DMS114 treated with DMSO at 0.1 percent for 48 hours (cell line): ENCODE data around the gene SUPT20HL1.

Experiments
- DNase-seq: peaks from one replicate; lab custom pipeline; 2025; ENCODE audit not compliant: unreplicated experiment; lab: John Stamatoyannopoulos, UW

The SUPT20HL1 gene

GRCh38 chrX:24396236-24396930, 35.9 kb downstream of the SUPT20HL1 start:
- no peak for DNase-seq

GRCh38 chrX:24396931-24397279, 36.5 kb downstream of the SUPT20HL1 start:
- DNase-seq = no peak

GRCh38 chrX:24398766-24399165, 38.3 kb downstream of the SUPT20HL1 start:
- DNase-seq = no peak

GRCh38 chrX:24399550-24399949, 39.1 kb downstream of the SUPT20HL1 start:
- DNase-seq = no peak

- no peak for DNase-seq
Observed at GRCh38 chrX:24405959-24406358, 45.5 kb downstream of the SUPT20HL1 start.
